Activated CD4-positive, alpha-beta memory T cell treated with anti-CD3 and anti-CD28 coated beads for 36 hours (primary cell): ENCODE measurements around the gene CHST14. TPM values are rescaled to one million over a fixed set of nuclear protein-coding genes. Genes with fewer than 3 reads are reported as not detected.

ENCODE experiments used
- CTCF ChIA-PET: fragments of 350-600 bp; sonication (Branson Sonifier 250); formaldehyde crosslinking; loops from one replicate; lab custom pipeline; 2021; ENCODE audit warnings: antibody characterized with exemption, inconsistent platforms; lab: Charles Lee
- POLR2A ChIA-PET: fragments of 350-600 bp; sonication (Branson Sonifier 250); formaldehyde crosslinking; loops from one replicate; lab custom pipeline; 2021; ENCODE audit warnings: antibody characterized with exemption; lab: Charles Lee
- DNase-seq: peaks from one replicate; pipeline ENCODE4 v3.0.0-alpha.2; 2020
- H3K27ac Mint-ChIP-seq: one replicate; pipeline ENCODE4 v1.8.0; 2021; ENCODE audit warnings: mixed read lengths
- H3K27me3 Mint-ChIP-seq: one replicate; pipeline ENCODE4 v1.8.0; 2021; ENCODE audit warnings: mixed read lengths
- H3K36me3 Mint-ChIP-seq: one replicate; pipeline ENCODE4 v1.8.0; 2021; ENCODE audit warnings: mixed read lengths
- H3K4me1 Mint-ChIP-seq: one replicate; pipeline ENCODE4 v1.8.0; 2021; ENCODE audit warnings: low read depth, mixed read lengths
- H3K4me3 Mint-ChIP-seq: one replicate; pipeline ENCODE4 v1.8.0; 2021; ENCODE audit warnings: mild to moderate bottlenecking, mixed read lengths
- H3K9me3 Mint-ChIP-seq: one replicate; pipeline ENCODE4 v1.8.0; 2021; ENCODE audit warnings: mixed read lengths
- intact Hi-C: fragments of 100-400 bp; cut with micrococcal nuclease; formaldehyde crosslinking; loops from one replicate; pipeline ENCODE4 v1.15.1; 2023
- total RNA-seq, 2 experiments: library from RNA; stranded (reverse); gene quantifications; one replicate each; pipeline ENCODE4 v1.2.3, GENCODE V29; 2021

Gene CHST14
- total RNA-seq, 2 experiments from 2014 or later, result 8.2 to 8.7 TPM

DNA sequence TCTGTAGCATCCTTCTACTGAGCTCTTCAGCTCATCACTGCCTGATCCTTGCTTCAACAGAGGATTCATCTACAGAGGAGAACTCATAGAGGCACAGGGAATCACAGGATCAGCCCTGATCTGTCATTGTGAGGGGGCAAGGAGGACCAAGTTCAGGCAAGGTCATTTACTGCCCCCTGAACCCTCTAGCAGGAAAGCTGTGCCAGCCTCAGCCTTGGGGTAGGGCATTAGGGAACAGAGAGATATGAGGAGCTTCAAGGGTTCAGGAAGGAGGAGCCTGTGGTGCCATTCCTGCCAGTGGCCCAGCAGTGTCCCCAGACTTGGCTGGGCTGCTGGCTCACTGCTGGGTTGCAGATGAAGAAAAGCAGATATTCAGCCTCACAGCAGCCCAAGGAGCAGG, 8.2 kb downstream of the CHST14 start:
- H3K4me3 Mint-ChIP-seq, result no peak overlapping the region
- DNase-seq, result no peak
- H3K36me3 Mint-ChIP-seq, result no peaks in the 10 kb centered on the region
- H3K27me3 Mint-ChIP-seq, result peaks cover 2% of the 10 kb centered on the region
- ChIA-PET CTCF (no interaction called here), POLR2A (no interaction called here)
- H3K4me1 Mint-ChIP-seq, result no peaks in the 10 kb centered on the region
- intact Hi-C loops, result no loop called here
- H3K27ac Mint-ChIP-seq, result no peak overlapping the region
- H3K9me3 Mint-ChIP-seq, result no peaks in the 10 kb centered on the region

DNA sequence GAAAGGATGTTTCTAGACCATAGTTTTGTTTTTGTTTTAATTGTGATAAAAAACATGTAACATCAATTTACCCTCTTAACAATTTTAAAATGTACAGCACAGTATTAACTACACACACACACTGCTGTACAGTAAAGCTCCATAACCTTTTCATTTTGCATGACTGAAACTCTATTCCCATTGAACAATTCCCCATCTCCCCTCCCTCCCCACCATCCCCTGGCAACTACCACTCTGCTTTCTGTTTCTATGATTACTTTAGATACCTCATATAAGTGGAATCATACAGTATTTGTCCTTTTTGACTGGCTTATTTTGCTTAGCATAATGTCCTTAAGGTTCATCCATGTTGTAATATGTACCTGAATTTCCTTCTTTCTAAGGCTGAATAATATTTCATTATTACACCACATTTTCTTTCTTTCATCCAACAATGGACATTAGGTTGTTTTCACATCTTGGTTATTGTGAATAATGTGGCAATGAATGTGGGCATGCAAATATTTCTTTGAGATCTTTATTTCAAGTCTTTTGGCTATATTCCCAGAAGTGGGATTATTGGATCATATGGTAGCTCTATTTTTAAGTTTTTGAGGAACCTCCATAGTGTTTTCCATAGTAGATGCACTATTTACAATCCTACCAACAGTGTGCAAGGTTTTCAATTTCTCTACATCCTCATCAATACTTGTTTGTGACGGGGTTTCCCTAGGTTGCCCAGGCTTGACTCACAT, 10.7 kb downstream of the CHST14 start:
- H3K27ac Mint-ChIP-seq, result no peak overlapping the region
- ChIA-PET CTCF (interaction anchor here (1.8 kb wide), 1 partner anchor 137 kb away, joined by 5 read pairs; no protein-coding TSS in a partner anchor), POLR2A (no interaction called here)
- no peaks in the 10 kb centered on the region for H3K4me1 Mint-ChIP-seq
- H3K36me3 Mint-ChIP-seq, result no peaks in the 10 kb centered on the region
- intact Hi-C loops, result no loop called here
- H3K27me3 Mint-ChIP-seq, result peaks cover 2% of the 10 kb centered on the region
- DNase-seq, result no peak
- H3K4me3 Mint-ChIP-seq, result no peak overlapping the region
- no peaks in the 10 kb centered on the region for H3K9me3 Mint-ChIP-seq

DNA sequence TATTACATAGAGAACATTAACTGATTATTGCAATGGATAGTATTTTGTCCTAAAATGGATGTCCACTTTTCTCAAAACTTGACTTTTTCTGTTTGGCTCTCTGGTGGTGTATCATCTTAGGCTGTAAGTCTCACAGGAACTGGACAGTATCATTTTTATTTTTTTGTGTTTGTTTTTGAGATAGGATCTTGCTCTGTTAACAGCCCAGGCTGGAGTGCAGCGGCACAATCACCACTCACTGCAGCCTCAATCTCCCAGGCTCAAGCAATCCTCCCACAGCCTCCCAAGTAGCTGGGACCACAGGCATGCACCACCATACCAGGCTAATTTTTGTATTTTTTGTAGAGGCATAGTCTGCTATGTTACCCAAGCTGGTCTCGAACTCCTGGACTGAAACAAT, 13.1 kb downstream of the CHST14 start:
- no peaks in the 10 kb centered on the region for H3K36me3 Mint-ChIP-seq
- ChIA-PET CTCF (no interaction called here), POLR2A (no interaction called here)

DNA sequence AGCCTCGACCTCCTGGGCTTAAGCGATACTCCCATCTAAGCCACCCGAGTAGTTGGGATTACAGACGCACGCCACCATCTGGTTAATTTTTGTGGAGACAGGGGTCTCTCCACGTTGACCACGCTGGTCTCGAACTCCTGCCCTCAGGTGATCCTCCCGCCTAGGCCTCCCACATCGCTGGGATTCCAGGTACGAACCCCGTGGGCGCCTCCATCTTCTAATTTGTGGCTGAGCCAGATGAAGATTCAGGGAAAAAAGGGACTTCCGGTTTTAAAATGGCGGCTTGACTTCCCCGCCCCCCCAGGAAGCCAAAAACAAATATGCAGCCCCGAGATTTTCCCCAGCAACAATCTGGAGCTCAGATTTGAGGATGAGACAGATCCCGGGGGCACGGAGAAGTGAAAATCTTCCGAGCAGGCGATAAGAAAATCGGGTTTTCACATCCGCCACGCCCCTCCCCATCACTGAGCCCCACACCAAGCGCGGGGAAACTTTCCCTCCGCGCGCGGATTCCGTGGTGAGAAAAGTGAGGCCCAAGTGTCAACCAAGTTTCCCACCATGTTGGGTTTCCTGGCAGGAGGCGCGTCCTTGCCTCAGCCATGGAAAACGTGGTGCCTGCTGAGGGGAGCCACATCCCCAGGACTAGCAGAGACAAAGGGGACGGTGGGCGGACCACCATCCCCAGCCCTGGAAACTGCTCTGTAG, 15.4 kb downstream of the CHST14 start:
- CTCF ChIA-PET, result no interaction called here
- POLR2A ChIA-PET, result no interaction called here
- no peak overlapping the region for H3K27ac Mint-ChIP-seq
- intact Hi-C loops, result no loop called here
- no peaks in the 10 kb centered on the region for H3K9me3 Mint-ChIP-seq
- H3K36me3 Mint-ChIP-seq, result no peaks in the 10 kb centered on the region
- H3K4me3 Mint-ChIP-seq, result peak overlapping the region; percentile 12
- no peak for DNase-seq
- no peaks in the 10 kb centered on the region for H3K4me1 Mint-ChIP-seq
- H3K27me3 Mint-ChIP-seq, result no peaks in the 10 kb centered on the region

More for the DNA sequence above, 13.1 kb downstream of the CHST14 start:
- no peak for DNase-seq
- no peak overlapping the region for H3K4me3 Mint-ChIP-seq
- intact Hi-C loops, result no loop called here
- no peaks in the 10 kb centered on the region for H3K4me1 Mint-ChIP-seq
- no peaks in the 10 kb centered on the region for H3K9me3 Mint-ChIP-seq
- H3K27ac Mint-ChIP-seq, result no peak overlapping the region
- peaks cover 2% of the 10 kb centered on the region for H3K27me3 Mint-ChIP-seq

DNA sequence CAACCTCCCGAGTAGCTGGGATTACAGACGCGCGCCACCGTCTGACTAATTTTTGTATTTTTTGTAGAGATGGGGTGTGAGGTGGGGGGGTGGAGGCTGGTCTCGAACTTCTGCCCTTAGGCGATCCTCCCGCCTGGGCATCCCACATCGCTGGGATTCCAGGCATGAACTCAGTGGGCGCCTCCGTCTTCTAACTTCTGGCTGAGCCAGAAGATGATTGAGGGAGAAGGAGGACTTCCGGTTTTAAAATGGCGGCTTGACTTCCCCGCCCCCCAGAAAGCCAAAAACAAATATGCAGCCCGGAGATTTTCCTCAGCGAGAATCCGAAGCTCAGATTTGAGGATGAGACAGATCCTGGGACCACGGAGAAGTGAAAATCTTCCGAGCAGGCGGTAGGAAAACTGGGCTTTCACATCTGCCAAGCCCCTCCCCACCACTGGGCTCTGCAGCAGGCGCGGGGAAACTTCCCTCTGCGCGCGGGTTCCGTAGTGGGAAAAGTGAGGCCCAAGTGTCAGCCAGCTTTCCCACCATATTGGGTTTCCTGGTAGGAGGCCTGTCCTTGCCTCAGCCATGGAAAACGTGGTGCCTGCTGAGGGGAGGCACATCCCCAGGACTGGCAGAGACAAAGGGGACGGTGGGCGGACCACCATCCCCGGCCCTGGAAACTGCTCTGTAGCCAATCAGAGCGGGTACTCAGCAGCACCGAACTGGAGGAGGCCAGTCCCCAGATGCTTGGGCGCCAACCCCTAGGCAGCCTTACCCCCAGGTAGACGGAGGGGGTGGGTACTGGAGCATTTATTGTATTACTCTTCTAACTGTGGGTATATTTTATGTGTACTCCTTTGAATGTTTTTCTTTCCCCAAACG, 17.3 kb downstream of the CHST14 start:
- ChIA-PET POLR2A (no interaction called here), CTCF (interaction anchor here (1.0 kb wide), 1 partner anchor 19 kb away, joined by 4 read pairs; no protein-coding TSS in a partner anchor)
- Mint-ChIP-seq H3K27ac (no peak overlapping the region), H3K36me3 (no peaks in the 10 kb centered on the region), H3K4me1 (peaks cover 6% of the 10 kb centered on the region), H3K9me3 (no peaks in the 10 kb centered on the region), H3K27me3 (no peaks in the 10 kb centered on the region), H3K4me3 (no peak overlapping the region)
- DNase-seq, result no peak
- intact Hi-C loops, result no loop called here

DNA sequence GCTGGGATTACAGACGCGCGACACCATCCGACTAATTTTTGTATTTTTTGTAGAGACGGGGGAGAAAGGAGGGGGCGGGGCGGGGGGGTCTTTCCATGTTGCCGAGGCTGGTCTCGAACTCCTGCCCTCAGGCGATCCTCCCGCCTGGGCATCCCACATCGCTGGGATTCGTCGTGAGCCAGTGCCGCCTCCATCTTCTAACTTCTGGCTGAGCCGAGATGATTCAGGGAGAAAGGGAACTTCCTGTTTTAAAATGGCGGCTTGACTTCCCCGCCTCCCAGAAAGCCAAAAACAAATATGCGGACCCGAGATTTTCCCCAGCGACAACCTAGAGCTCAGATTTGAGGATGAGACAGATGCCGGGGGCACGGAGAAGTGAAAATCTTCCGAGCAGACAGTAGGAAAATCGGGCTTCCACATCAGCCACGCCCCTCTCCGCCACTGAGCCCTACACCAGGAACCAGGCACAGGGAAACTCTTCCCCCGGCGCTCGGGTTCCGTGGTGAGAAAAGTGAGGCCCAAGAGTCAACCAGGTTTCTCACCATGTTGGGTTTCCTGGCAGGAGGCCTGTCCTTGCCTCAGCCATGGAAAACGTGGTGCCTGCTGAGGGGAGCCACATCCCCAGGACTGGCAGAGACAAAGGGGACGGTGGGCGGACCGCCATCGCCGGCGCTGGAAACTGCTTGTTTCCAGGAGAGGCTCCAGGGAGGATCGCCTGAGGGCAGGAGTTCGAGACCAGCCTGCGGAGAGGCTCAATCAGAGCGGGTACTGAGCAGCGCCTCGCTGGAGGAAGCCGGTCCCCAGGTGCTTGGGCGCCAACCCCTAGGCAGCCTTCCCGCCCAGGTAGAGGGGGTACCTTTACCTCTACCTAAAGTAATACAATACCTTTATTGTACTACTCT, 18.7 kb downstream of the CHST14 start:
- Mint-ChIP-seq H3K9me3 (no peaks in the 10 kb centered on the region), H3K4me3 (no peak overlapping the region), H3K36me3 (no peaks in the 10 kb centered on the region), H3K27me3 (no peaks in the 10 kb centered on the region), H3K4me1 (peaks cover 19% of the 10 kb centered on the region), H3K27ac (no peak overlapping the region)
- ChIA-PET CTCF (interaction anchor here (0.7 kb wide), 1 partner anchor 357 kb away, joined by 3 read pairs; no protein-coding TSS in a partner anchor), POLR2A (no interaction called here)
- intact Hi-C loops, result loop anchor here (5.0 kb wide), 1 partner anchor 47 kb away; the partner anchor contains the start of gene BAHD1
- no peak for DNase-seq

DNA sequence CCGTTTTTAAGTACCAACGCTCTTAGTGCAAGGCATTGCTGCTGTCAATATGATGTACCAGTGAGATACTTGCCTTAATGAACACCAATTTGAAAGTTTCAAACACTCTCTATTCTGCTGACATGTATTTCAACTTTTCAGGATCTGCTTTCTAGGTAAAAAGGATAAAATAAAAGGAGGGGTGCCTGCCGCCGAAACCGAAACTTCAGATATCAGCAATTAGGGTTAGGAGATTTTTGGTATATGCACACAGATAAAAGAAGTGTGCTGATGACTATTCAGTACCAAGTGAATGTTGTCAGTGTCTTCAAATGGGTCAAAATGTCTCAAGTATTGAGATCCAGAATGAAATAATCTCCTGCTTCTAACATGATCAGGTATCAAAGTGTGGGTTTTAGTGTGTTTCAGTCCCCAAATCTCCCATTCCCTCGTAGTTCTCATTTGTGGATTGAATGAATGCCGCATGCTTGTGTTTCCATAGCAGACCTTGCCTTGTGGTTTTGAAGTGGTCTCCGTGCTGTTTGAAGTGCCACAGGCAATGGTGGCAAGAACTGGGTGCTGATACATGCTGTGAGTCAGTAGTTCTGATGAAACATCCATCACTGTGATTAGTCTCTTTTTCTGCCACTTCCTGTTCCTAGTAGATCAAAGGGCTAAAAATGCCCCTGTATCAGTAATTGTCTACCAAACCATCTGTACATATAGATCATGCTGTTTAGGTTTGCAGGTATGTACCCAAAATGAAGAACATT, 22.5 kb downstream of the CHST14 start:
- Mint-ChIP-seq H3K4me3 (peak overlapping the region; percentile 4), H3K9me3 (no peaks in the 10 kb centered on the region), H3K27ac (peak overlapping the region; percentile 74), H3K27me3 (peaks cover 1% of the 10 kb centered on the region), H3K4me1 (peaks cover 27% of the 10 kb centered on the region), H3K36me3 (no peaks in the 10 kb centered on the region)
- intact Hi-C loops, result loop anchor here (1.0 to 5.0 kb wide), 4 partner anchors 22 to 314 kb away; partner anchors contain the start of genes BAHD1, DNAJC17, KNL1 and ZFYVE19
- CTCF ChIA-PET, result no interaction called here
- POLR2A ChIA-PET, result interaction anchor here (0.6 kb wide), 1 partner anchor 185 kb away, joined by 3 read pairs; the partner anchor contains the start of gene PLCB2
- peak; percentile 85 for DNase-seq

DNA sequence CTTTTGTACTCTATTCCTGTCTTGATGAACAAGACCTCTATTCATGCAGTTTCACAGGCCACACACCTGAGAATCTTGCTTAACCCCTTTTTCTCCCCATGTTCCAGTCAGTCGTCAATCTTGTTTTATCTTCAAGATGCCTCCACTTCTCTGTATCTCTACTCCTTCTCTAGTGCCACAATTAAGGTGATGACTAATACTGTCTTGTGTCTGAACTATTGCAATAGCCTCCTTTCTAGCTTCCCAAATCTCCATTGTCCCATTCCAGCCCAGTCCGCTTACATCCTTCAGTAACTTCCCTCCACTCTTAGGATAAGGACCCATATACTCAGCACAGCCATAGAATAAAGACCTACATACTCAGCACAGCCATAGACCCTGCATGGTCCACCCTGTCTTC, 24.7 kb downstream of the CHST14 start:
- ChIA-PET POLR2A (no interaction called here), CTCF (no interaction called here)
- Mint-ChIP-seq H3K27ac (no peak overlapping the region), H3K27me3 (peaks cover 3% of the 10 kb centered on the region), H3K4me3 (no peak overlapping the region), H3K36me3 (no peaks in the 10 kb centered on the region), H3K9me3 (no peaks in the 10 kb centered on the region), H3K4me1 (peaks cover 27% of the 10 kb centered on the region)
- DNase-seq, result no peak
- intact Hi-C loops, result no loop called here

DNA sequence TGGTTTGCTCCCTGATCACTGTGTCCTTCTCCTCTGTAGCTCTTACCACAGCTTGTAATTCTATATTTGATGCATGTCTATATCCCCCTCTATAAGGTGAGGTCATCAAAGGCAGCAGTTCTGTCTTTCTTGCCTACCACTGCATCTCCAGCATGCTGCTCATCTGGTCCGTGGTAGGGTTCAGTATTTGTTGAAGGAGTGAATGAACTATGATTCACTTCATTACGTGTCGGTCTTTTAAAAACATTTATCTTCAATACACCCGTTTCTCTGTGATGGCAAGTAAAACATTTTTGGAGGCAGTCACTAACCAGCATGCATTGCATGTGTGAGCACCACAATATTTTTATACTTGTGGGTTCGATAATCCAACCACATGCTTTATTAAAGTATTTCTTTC, 27.6 kb downstream of the CHST14 start:
- ChIA-PET POLR2A (no interaction called here), CTCF (interaction anchor here (1.0 kb wide), 1 partner anchor 9 kb away, joined by 3 read pairs; no protein-coding TSS in a partner anchor)
- Mint-ChIP-seq H3K27ac (no peak overlapping the region), H3K27me3 (peaks cover 8% of the 10 kb centered on the region), H3K4me1 (peaks cover 20% of the 10 kb centered on the region), H3K4me3 (no peak overlapping the region), H3K9me3 (no peaks in the 10 kb centered on the region), H3K36me3 (no peaks in the 10 kb centered on the region)
- intact Hi-C loops, result no loop called here
- no peak for DNase-seq

DNA sequence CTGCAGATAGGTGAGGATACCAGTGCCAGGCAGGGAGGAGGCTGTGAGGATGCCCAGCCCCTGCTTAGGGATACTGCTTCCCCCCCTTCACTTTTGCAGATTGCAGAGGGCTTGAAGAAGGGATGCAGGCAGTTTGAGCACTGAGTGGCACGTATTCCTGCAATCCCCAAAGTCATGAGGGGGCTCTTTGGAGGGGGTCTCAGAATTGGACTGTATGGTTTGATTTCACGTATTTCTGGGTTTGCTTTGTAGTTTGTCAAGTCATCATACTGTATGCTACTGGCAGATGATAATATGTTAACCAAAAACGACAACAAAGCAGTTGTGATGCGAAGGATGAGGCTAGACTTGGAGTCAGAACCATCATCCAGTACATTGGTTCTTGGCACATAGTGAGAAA, 28.1 kb downstream of the CHST14 start:
- intact Hi-C loops, result no loop called here
- peaks cover 16% of the 10 kb centered on the region for H3K4me1 Mint-ChIP-seq
- H3K27ac Mint-ChIP-seq, result no peak overlapping the region
- ChIA-PET POLR2A (no interaction called here), CTCF (no interaction called here)
- peaks cover 8% of the 10 kb centered on the region for H3K27me3 Mint-ChIP-seq
- no peaks in the 10 kb centered on the region for H3K9me3 Mint-ChIP-seq
- DNase-seq, result no peak
- H3K36me3 Mint-ChIP-seq, result no peaks in the 10 kb centered on the region
- no peak overlapping the region for H3K4me3 Mint-ChIP-seq

DNA sequence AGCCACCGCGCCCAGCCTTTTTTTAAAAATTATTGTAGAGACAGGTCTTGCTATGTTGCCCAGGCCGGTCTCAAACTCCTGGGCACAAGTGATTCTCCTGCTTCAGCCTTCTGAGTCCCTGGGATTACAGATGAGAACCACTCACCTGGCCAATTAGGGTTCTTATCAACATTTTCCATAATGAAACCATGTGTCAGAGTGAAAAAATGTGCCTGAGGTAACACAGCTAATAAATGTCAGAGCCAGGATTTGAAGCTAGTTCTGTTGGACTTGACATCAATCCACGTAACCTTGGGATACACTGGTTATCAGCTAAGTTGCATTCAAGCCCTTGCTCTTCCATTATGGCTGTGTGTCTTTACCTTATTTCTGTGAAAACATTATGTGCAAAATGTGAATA, 29.1 kb downstream of the CHST14 start:
- no peak overlapping the region for H3K27ac Mint-ChIP-seq
- POLR2A ChIA-PET, result no interaction called here
- no peak for DNase-seq
- H3K9me3 Mint-ChIP-seq, result no peaks in the 10 kb centered on the region
- H3K27me3 Mint-ChIP-seq, result peaks cover 11% of the 10 kb centered on the region
- CTCF ChIA-PET, result no interaction called here
- H3K4me1 Mint-ChIP-seq, result peaks cover 6% of the 10 kb centered on the region
- no peaks in the 10 kb centered on the region for H3K36me3 Mint-ChIP-seq
- no peak overlapping the region for H3K4me3 Mint-ChIP-seq
- intact Hi-C loops, result no loop called here
